GM12878 (cell line): ENCODE measurements around the gene TM9SF2.

Source experiments
- CREB1 ChIP-seq: IDR thresholded peaks from 2 replicates; pipeline ENCODE4 v1.6.1; 2012; ENCODE audit warnings: low read depth, mild to moderate bottlenecking, inconsistent platforms
- EP300 ChIP-seq, 2 experiments: fragments of 150-350 bp in 1 of 2; IDR thresholded peaks; 2 replicates each; pipeline ENCODE4 v1.6.1; 2011 to 2012; ENCODE audit warnings: low read depth in 2 of 2, low read length in 2 of 2, borderline replicate concordance in 1 of 2, improper control_type of control experiment in 1 of 2, inconsistent platforms in 1 of 2; ENCODE audit not compliant: control insufficient read depth in 1 of 2
- EZH2 ChIP-seq: IDR thresholded peaks from 2 replicates; pipeline ENCODE4 v1.6.1; 2012; ENCODE audit warnings: low read depth, mild to moderate bottlenecking, control low read depth, inconsistent platforms, low read length, borderline replicate concordance; ENCODE audit not compliant: control insufficient read depth
- FOXM1 ChIP-seq: IDR thresholded peaks from 2 replicates; pipeline ENCODE4 v1.6.1; 2012; ENCODE audit warnings: low read depth, mild to moderate bottlenecking, inconsistent platforms, low read length, moderate library complexity
- JUNB ChIP-seq: IDR thresholded peaks from 2 replicates; pipeline ENCODE4 v1.6.1; 2016; ENCODE audit warnings: antibody characterized with exemption, mild to moderate bottlenecking
- NR2C2 ChIP-seq: IDR thresholded peaks from 2 replicates; pipeline ENCODE4 v1.6.1; 2011; ENCODE audit warnings: borderline replicate concordance, low read depth; ENCODE audit not compliant: control insufficient read depth, insufficient read length
- NR2F1 ChIP-seq: fragments of 450-650 bp; conservative IDR thresholded peaks from 2 replicates; pipeline ENCODE4 v1.6.1; 2017; ENCODE audit warnings: mild to moderate bottlenecking
- POLR2A ChIP-seq: IDR thresholded peaks from 2 replicates; pipeline ENCODE4 v1.6.1; 2011; ENCODE audit warnings: low read depth, mild to moderate bottlenecking, low read length
- RAD21 ChIP-seq: IDR thresholded peaks from 2 replicates; pipeline ENCODE4 v1.6.1; 2011; ENCODE audit warnings: mild to moderate bottlenecking, low read depth, low read length, moderate library complexity; ENCODE audit not compliant: insufficient read depth
- TAF1 ChIP-seq: IDR thresholded peaks from 2 replicates; pipeline ENCODE4 v1.6.1; 2011; ENCODE audit warnings: mild to moderate bottlenecking, low read depth, low read length, borderline replicate concordance
- ZBED1 ChIP-seq: IDR thresholded peaks from 2 replicates; pipeline ENCODE4 v1.6.1; 2016; ENCODE audit warnings: borderline replicate concordance
- TF ChIP-seq, protein P1 (sequence below): IDR thresholded peaks from 2 replicates; pipeline ENCODE4 v1.6.1; 2011; ENCODE audit warnings: mild to moderate bottlenecking, low read depth, low read length, moderate library complexity; ENCODE audit not compliant: insufficient replicate concordance
- TF ChIP-seq, protein P2 (sequence below): IDR thresholded peaks from 2 replicates; pipeline ENCODE4 v1.6.1; 2011; ENCODE audit warnings: low read depth, low read length, improper control_type of control experiment, borderline replicate concordance
- TF ChIP-seq, protein P3 (sequence below), 3 experiments: IDR thresholded peaks in 2 of 3; conservative IDR thresholded peaks in 1 of 3; 2 replicates each; pipeline ENCODE4 v1.5.1; 2011; ENCODE audit warnings: low read depth in 3 of 3, low read length in 3 of 3, mild to moderate bottlenecking in 3 of 3, control low read depth in 2 of 3, moderate library complexity in 2 of 3, inconsistent platforms in 1 of 3, mixed read lengths in 1 of 3; ENCODE audit not compliant: control insufficient read depth in 2 of 3, insufficient read depth in 1 of 3; ENCODE audit errors: extremely low read depth in 1 of 3

DNA sequence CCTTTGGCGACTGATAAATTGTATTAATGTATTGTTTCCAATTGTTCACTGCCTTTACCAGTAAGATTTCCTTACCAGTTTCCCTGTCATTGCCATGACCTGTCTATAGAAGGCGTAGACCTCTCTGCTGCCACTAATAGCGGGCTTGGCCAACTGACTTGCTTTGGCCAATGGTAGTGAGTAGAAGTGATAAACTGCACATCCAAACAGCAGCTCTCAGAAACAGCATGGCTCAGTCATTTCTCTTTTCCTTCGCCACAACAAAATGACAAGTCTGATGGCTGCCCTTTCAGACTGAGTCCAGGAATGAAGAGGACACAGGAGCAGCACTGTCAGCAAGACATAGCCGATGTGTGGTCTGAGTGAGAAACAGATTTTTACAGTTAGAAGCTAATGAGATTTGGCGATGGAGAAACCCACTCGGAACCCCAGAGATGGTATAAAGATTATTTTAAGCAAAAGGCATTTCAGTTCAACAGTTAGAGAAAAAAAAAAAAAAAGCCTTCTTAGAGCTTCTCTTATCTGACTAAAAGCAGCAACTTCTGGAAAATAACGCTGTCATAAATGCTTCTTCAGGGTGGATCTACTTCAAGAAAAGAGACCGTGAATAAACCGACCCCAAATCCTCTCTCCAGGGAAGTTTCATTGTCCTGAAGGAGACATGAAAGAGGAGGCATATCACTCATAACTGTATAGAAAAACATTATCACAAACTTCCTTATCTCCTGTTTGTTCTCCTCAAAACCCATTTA, 42.0 kb upstream of the TM9SF2 start:
- TF ChIP-seq, protein P1, sequence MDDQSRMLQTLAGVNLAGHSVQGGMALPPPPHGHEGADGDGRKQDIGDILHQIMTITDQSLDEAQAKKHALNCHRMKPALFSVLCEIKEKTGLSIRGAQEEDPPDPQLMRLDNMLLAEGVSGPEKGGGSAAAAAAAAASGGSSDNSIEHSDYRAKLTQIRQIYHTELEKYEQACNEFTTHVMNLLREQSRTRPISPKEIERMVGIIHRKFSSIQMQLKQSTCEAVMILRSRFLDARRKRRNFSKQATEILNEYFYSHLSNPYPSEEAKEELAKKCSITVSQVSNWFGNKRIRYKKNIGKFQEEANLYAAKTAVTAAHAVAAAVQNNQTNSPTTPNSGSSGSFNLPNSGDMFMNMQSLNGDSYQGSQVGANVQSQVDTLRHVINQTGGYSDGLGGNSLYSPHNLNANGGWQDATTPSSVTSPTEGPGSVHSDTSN, result no peak
- TF ChIP-seq FOXM1 (no peak), ZBED1 (no peak), JUNB (no peak), EZH2 (no peak), NR2F1 (no peak), POLR2A (no peak), EP300 (IDR thresholded peaks at IDR 0.05; ENCODE audit: borderline replicate concordance in 1 of 2, control insufficient read depth in 1 of 2, low read depth in 2 of 2, low read length in 2 of 2) (no peak), CREB1 (no peak), RAD21 (no peak), NR2C2 (no peak), TAF1 (no peak)
- TF ChIP-seq, protein P2, sequence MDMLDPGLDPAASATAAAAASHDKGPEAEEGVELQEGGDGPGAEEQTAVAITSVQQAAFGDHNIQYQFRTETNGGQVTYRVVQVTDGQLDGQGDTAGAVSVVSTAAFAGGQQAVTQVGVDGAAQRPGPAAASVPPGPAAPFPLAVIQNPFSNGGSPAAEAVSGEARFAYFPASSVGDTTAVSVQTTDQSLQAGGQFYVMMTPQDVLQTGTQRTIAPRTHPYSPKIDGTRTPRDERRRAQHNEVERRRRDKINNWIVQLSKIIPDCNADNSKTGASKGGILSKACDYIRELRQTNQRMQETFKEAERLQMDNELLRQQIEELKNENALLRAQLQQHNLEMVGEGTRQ, result no peak
- TF ChIP-seq, protein P3, sequence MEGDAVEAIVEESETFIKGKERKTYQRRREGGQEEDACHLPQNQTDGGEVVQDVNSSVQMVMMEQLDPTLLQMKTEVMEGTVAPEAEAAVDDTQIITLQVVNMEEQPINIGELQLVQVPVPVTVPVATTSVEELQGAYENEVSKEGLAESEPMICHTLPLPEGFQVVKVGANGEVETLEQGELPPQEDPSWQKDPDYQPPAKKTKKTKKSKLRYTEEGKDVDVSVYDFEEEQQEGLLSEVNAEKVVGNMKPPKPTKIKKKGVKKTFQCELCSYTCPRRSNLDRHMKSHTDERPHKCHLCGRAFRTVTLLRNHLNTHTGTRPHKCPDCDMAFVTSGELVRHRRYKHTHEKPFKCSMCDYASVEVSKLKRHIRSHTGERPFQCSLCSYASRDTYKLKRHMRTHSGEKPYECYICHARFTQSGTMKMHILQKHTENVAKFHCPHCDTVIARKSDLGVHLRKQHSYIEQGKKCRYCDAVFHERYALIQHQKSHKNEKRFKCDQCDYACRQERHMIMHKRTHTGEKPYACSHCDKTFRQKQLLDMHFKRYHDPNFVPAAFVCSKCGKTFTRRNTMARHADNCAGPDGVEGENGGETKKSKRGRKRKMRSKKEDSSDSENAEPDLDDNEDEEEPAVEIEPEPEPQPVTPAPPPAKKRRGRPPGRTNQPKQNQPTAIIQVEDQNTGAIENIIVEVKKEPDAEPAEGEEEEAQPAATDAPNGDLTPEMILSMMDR (IDR thresholded peaks at IDR 0.05 in 2 of 3, conservative IDR thresholded peaks at IDR 0.05 in 1 of 3; ENCODE audit: control insufficient read depth in 2 of 3, extremely low read depth in 1 of 3, insufficient read depth in 1 of 3, low read depth in 3 of 3, low read length in 3 of 3), result no peak
